H1 (cell line): ENCODE measurements around the gene TWNK. TPM values are rescaled to one million over a fixed set of nuclear protein-coding genes. Genes with fewer than 3 reads are reported as not detected.

Source experiments
- CTCF ChIA-PET: fragments of 300-600 bp; sonication (Branson Sonifier 250); formaldehyde crosslinking; loops from one replicate; lab custom pipeline; 2021; ENCODE audit not compliant: partially characterized antibody; lab: Charles Lee
- POLR2A ChIA-PET: fragments of 300-600 bp; sonication (Branson Sonifier 250); formaldehyde crosslinking; loops from one replicate; lab custom pipeline; 2021; ENCODE audit warnings: inconsistent platforms; ENCODE audit not compliant: partially characterized antibody; lab: Charles Lee
- DNase-seq, 2 experiments: peaks; one replicate each; pipeline versions ENCODE4 v3.0.0 to v3.0.0-alpha.2; 2010 to 2022; ENCODE audit warnings: low spot score in 2 of 2, low read depth in 1 of 2, mixed read lengths in 1 of 2
- FAIRE-seq: peaks from 2 replicates; lab custom pipeline; 2011; peaks lifted over from hg19 to GRCh38; lab: Jason Lieb, UNC
- H2AFZ ChIP-seq: 2 replicates; pipeline ENCODE4 v1.8.1; 2012; ENCODE audit warnings: low read length, inconsistent platforms
- H2AK5ac ChIP-seq: 2 replicates; pipeline ENCODE4 v1.6.1; 2013; ENCODE audit warnings: low read depth, low read length
- H2BK120ac ChIP-seq: replicated peaks from 2 replicates; pipeline ENCODE3; 2013; ENCODE audit warnings: low read depth, low read length, inconsistent platforms
- H2BK12ac ChIP-seq: 2 replicates; pipeline ENCODE4 v1.6.1; 2013; ENCODE audit warnings: low read depth, low read length
- H2BK15ac ChIP-seq: 2 replicates; pipeline ENCODE4 v1.6.1; 2013; ENCODE audit warnings: low read length
- H2BK20ac ChIP-seq: 2 replicates; pipeline ENCODE4 v1.6.1; 2013; ENCODE audit warnings: low read length
- H2BK5ac ChIP-seq: 2 replicates; pipeline ENCODE4 v1.6.1; 2013; ENCODE audit warnings: low read depth, low read length
- H3K14ac ChIP-seq: 2 replicates; pipeline ENCODE4 v1.6.1; 2013; ENCODE audit warnings: inconsistent platforms; ENCODE audit not compliant: insufficient read length
- H3K18ac ChIP-seq: 2 replicates; pipeline ENCODE4 v1.6.1; 2013; ENCODE audit warnings: low read length; ENCODE audit errors: extremely low read depth
- H3K23ac ChIP-seq: 2 replicates; pipeline ENCODE4 v1.6.1; 2013; ENCODE audit warnings: inconsistent platforms; ENCODE audit not compliant: insufficient read length
- H3K23me2 ChIP-seq: 2 replicates; pipeline ENCODE4 v1.6.1; 2013; ENCODE audit warnings: low read depth, low read length
- H3K27ac ChIP-seq: 2 replicates; pipeline ENCODE4 v1.6.1; 2011; ENCODE audit warnings: low read depth, low read length, inconsistent platforms
- H3K27me3 ChIP-seq, 4 experiments: replicated peaks in 1 of 4; 1 replicate in 1 of 4; 2 replicates in 3 of 4; pipeline versions ENCODE4 v1.6.1 to v1.8.1; 2011 to 2013; ENCODE audit warnings: low read length in 3 of 4, mild to moderate bottlenecking in 3 of 4, inconsistent platforms in 2 of 4, mixed read lengths in 2 of 4, moderate library complexity in 1 of 4; ENCODE audit not compliant: control insufficient read depth in 3 of 4, insufficient read depth in 3 of 4; ENCODE audit errors: extremely low read depth in 1 of 4
- H3K36me3 ChIP-seq, 4 experiments: 2 replicates each; pipeline versions ENCODE4 v1.6.1 to v1.8.1; 2011 to 2013; ENCODE audit warnings: mild to moderate bottlenecking in 4 of 4, low read length in 3 of 4, moderate library complexity in 2 of 4, control low read depth in 1 of 4, inconsistent platforms in 1 of 4; ENCODE audit not compliant: insufficient read depth in 4 of 4, control insufficient read depth in 2 of 4
- H3K4ac ChIP-seq: replicated peaks from 2 replicates; pipeline ENCODE3; 2013; ENCODE audit warnings: low read length, low read depth, mixed read lengths, inconsistent platforms; ENCODE audit not compliant: insufficient read length
- H3K4me1 ChIP-seq, 4 experiments: replicated peaks in 1 of 4; 1 replicate in 1 of 4; 2 replicates in 3 of 4; pipeline versions ENCODE4 v1.6.1 to v1.8.1; 2011 to 2013; ENCODE audit warnings: low read length in 3 of 4, inconsistent platforms in 2 of 4, mixed read lengths in 1 of 4; ENCODE audit not compliant: insufficient read depth in 4 of 4, control insufficient read depth in 3 of 4
- H3K4me2 ChIP-seq, 2 experiments: 2 replicates each; pipeline versions ENCODE4 v1.6.1 to v1.8.1; 2011 to 2013; ENCODE audit warnings: low read depth in 2 of 2, low read length in 2 of 2, control low read depth in 1 of 2, inconsistent platforms in 1 of 2, mild to moderate bottlenecking in 1 of 2; ENCODE audit not compliant: insufficient read depth in 1 of 2
- H3K4me3 ChIP-seq, 4 experiments: fragments of 200-600, 300-600 bp in 1 of 4; sonication (generic), shearing (Covaris generic), sonication (Bioruptor Twin) in 1 of 4; 2 replicates each; pipeline versions ENCODE4 v1.5.1 to v1.8.1; 2011 to 2016; ENCODE audit warnings: low read length in 4 of 4, low read depth in 3 of 4, control low read depth in 2 of 4, inconsistent platforms in 2 of 4, mild to moderate bottlenecking in 2 of 4, mixed read lengths in 1 of 4, moderate library complexity in 1 of 4; ENCODE audit not compliant: insufficient read depth in 2 of 4; ENCODE audit errors: extremely low read depth in 1 of 4
- H3K56ac ChIP-seq: replicated peaks from 2 replicates; pipeline ENCODE3; 2013; ENCODE audit warnings: low read depth, mild to moderate bottlenecking, mixed read lengths, low read length, inconsistent platforms; ENCODE audit not compliant: insufficient read length
- H3K79me1 ChIP-seq: 2 replicates; pipeline ENCODE4 v1.6.1; 2013; ENCODE audit warnings: low read depth, low read length, control low read depth
- H3K79me2 ChIP-seq, 2 experiments: 2 replicates each; pipeline versions ENCODE4 v1.6.1 to v1.8.1; 2012 to 2013; ENCODE audit warnings: low read length in 2 of 2, mild to moderate bottlenecking in 2 of 2, inconsistent platforms in 1 of 2; ENCODE audit not compliant: insufficient read depth in 2 of 2, control insufficient read depth in 1 of 2
- H3K9ac ChIP-seq, 4 experiments: replicated peaks in 1 of 4; 1 replicate in 1 of 4; 2 replicates in 3 of 4; pipeline versions ENCODE4 v1.6.1 to v1.8.1; 2011 to 2013; ENCODE audit warnings: low read depth in 3 of 4, low read length in 3 of 4, control low read depth in 2 of 4, mild to moderate bottlenecking in 2 of 4, moderate library complexity in 2 of 4, inconsistent platforms in 1 of 4; ENCODE audit errors: extremely low read depth in 1 of 4
- H3K9me3 ChIP-seq, 2 experiments: 2 replicates each; pipeline versions ENCODE4 v1.6.1 to v1.8.1; 2012 to 2013; ENCODE audit warnings: mild to moderate bottlenecking in 2 of 2, moderate library complexity in 2 of 2, control low read depth in 1 of 2, inconsistent platforms in 1 of 2, low read depth in 1 of 2, low read length in 1 of 2, mixed read lengths in 1 of 2; ENCODE audit not compliant: insufficient read depth in 2 of 2
- H4K20me1 ChIP-seq, 2 experiments: replicated peaks in 1 of 2; 2 replicates each; pipeline versions ENCODE3 to v1.8.1; 2011 to 2013; ENCODE audit warnings: inconsistent platforms in 2 of 2, low read length in 2 of 2, mild to moderate bottlenecking in 1 of 2; ENCODE audit not compliant: insufficient read depth in 2 of 2, control insufficient read depth in 1 of 2
- H4K5ac ChIP-seq: 2 replicates; pipeline ENCODE4 v1.6.1; 2013; ENCODE audit warnings: low read length, low read depth, mixed read lengths, inconsistent platforms; ENCODE audit not compliant: insufficient read length
- H4K8ac ChIP-seq: 2 replicates; pipeline ENCODE4 v1.8.0; 2013; ENCODE audit warnings: mild to moderate bottlenecking, moderate library complexity, low read length, inconsistent platforms; ENCODE audit not compliant: insufficient read depth; ENCODE audit errors: extremely low read depth
- H4K91ac ChIP-seq: replicated peaks from 2 replicates; pipeline ENCODE3; 2013; ENCODE audit warnings: low read length, mixed read lengths, inconsistent platforms; ENCODE audit not compliant: insufficient read length
- BCL11A ChIP-seq, 2 experiments: IDR thresholded peaks; one replicate each; pipeline ENCODE4 v1.6.1; 2011; ENCODE audit warnings: low read depth in 2 of 2, low read length in 2 of 2, mild to moderate bottlenecking in 2 of 2
- CBX8 ChIP-seq: fragments of 300-800, 300-1000 bp; sonication (generic); IDR thresholded peaks from 2 replicates; pipeline ENCODE4 v1.7.1; 2016; ENCODE audit warnings: low read depth, low read length, borderline replicate concordance
- CHD1 ChIP-seq: IDR thresholded peaks from 2 replicates; pipeline ENCODE4 v1.6.1; 2012; ENCODE audit warnings: low read depth, low read length, improper control_type of control experiment
- CREB1 ChIP-seq: IDR thresholded peaks from 2 replicates; pipeline ENCODE4 v1.6.1; 2012; ENCODE audit warnings: inconsistent platforms
- CTBP2 ChIP-seq: IDR thresholded peaks from 2 replicates; pipeline ENCODE4 v1.7.0; 2011; ENCODE audit warnings: borderline replicate concordance, mild to moderate bottlenecking, moderate library complexity, mixed read lengths, low read length; ENCODE audit not compliant: insufficient read depth, insufficient read length
- EP300 ChIP-seq, 2 experiments: IDR thresholded peaks; 1 replicate in 1 of 2; 2 replicates in 1 of 2; pipeline ENCODE4 v1.6.1; 2011 to 2012; ENCODE audit warnings: low read depth in 2 of 2, low read length in 2 of 2, mild to moderate bottlenecking in 2 of 2, borderline replicate concordance in 1 of 2, inconsistent platforms in 1 of 2, moderate library complexity in 1 of 2
- GTF2F1 ChIP-seq: IDR thresholded peaks from 2 replicates; pipeline ENCODE4 v1.6.1; 2012; ENCODE audit warnings: low read depth, low read length, improper control_type of control experiment, borderline replicate concordance
- JUND ChIP-seq: IDR thresholded peaks from 2 replicates; pipeline ENCODE4 v1.6.1; 2011; ENCODE audit warnings: mild to moderate bottlenecking, improper control_type of control experiment, low read length
- KDM4A ChIP-seq: IDR thresholded peaks from one replicate; pipeline ENCODE4 v1.7.1; 2012; ENCODE audit warnings: low read depth, mild to moderate bottlenecking, moderate library complexity, low read length, inconsistent platforms; ENCODE audit not compliant: severe bottlenecking
- MAX ChIP-seq: IDR thresholded peaks from 2 replicates; pipeline ENCODE4 v1.6.1; 2012; ENCODE audit warnings: inconsistent platforms
- POLR2AphosphoS5 ChIP-seq: IDR thresholded peaks from 2 replicates; pipeline ENCODE4 v1.6.1; 2011; ENCODE audit warnings: low read depth, low read length
- RBBP5 ChIP-seq: IDR thresholded peaks from 2 replicates; pipeline ENCODE4 v1.7.1; 2012; ENCODE audit warnings: low read depth, mild to moderate bottlenecking, inconsistent platforms, low read length, moderate library complexity, borderline replicate concordance
- SIRT6 ChIP-seq: IDR thresholded peaks from one replicate; pipeline ENCODE4 v1.7.1; 2012; ENCODE audit warnings: low read length, inconsistent platforms
- TAF7 ChIP-seq: optimal IDR thresholded peaks from 2 replicates; pipeline ENCODE3; 2011; ENCODE audit warnings: low read depth, mild to moderate bottlenecking, inconsistent platforms, low read length, moderate library complexity, borderline replicate concordance
- WGBS, 2 experiments: shearing (Covaris generic) in 1 of 2; methylation state at CpG; one replicate each; pipeline versions ENCODE4 v1.1.6 to v1.1.7; 2013 to 2015; ENCODE audit warnings: low lambda C conversion rate in 2 of 2, mixed read lengths in 2 of 2, inconsistent platforms in 1 of 2, low coverage in 1 of 2, missing lambda C conversion rate in 1 of 2; ENCODE audit not compliant: insufficient replicate concordance in 2 of 2, insufficient coverage in 1 of 2, insufficient read length in 1 of 2; ENCODE audit errors: extremely low coverage in 1 of 2, missing lambda C conversion rate in 1 of 2; 5-methylcytosine and 5-hydroxymethylcytosine counted together
- polyA plus RNA-seq, 7 experiments: library from polyadenylated mRNA; depleted of rRNA in 3 of 7; stranded (reverse) in 5 of 7; unstranded in 2 of 7; fragments of >200 nt in 5 of 7; fragments of 200-250 nt in 2 of 7; gene quantifications; 1 replicate in 5 of 7; 2 replicates in 1 of 7; 4 replicates in 1 of 7; pipeline versions ENCODE4 v1.2.1 to v1.2.3, GENCODE V29; 2011 to 2013; ENCODE audit warnings: missing spikeins in 2 of 7, mixed read lengths in 2 of 7
- total RNA-seq: library from RNA; stranded (reverse); fragmentation: NEBNext Ultra II Directional; extraction: Animal tissue kit (Norgen Biotek cat#: 25700); gene quantifications from 2 replicates; pipeline ENCODE4 v1.2.1, GENCODE V29; 2021

Gene TWNK
- total and polyA plus RNA-seq, 2 of the 8 experiments (the other 6 are each of a cell fraction or from before 2014, with no cell fraction given), result 15.4 to 32.5 TPM

GRCh38 chr10:101035314-101035713 is 48.0 kb downstream of the TWNK start:
- no peak overlapping the region for H2BK15ac ChIP-seq
- H2BK120ac ChIP-seq, result no peak overlapping the region
- H4K8ac ChIP-seq, result no peak overlapping the region
- H3K27ac ChIP-seq, result no peak overlapping the region
- H4K5ac ChIP-seq, result no peak overlapping the region
- H2BK5ac ChIP-seq, result no peak overlapping the region
- no peak overlapping the region for H3K56ac ChIP-seq
- WGBS, 2 experiments, result 89% methylated on average over 7 of the region's 7 CpGs; no CpG with 5 or more reads in 1 of the 2 experiments
- H3K9me3 ChIP-seq, result no peaks in the 10 kb centered on the region
- no peak overlapping the region for H4K91ac ChIP-seq
- H3K23ac ChIP-seq, result no peak overlapping the region
- peaks cover 1 to 40% (median 33%) of the 10 kb centered on the region in 4 experiments for H3K27me3 ChIP-seq
- no peaks in the 10 kb centered on the region for H3K79me2 ChIP-seq
- peaks cover 0 to 15% (median 11%) of the 10 kb centered on the region in 4 experiments; a peak in 6 of 7 replicates for H3K4me1 ChIP-seq
- no peak overlapping the region for H3K9ac ChIP-seq
- H3K4me3 ChIP-seq, result no peak overlapping the region
- H2AK5ac ChIP-seq, result no peak overlapping the region
- no peak overlapping the region for H3K18ac ChIP-seq
- H3K79me1 ChIP-seq, result no peaks in the 10 kb centered on the region
- DNase-seq, result no peak
- ChIA-PET POLR2A (interaction anchor here (0.6 kb wide), 1 partner anchor 144 kb away, joined by 3 read pairs; no protein-coding TSS in a partner anchor), CTCF (interaction anchor here (1.4 to 51.8 kb wide), 4 partner anchors 18 to 107 kb away, joined by 3 to 2176 read pairs (median 76); partner anchors contain the start of gene KAZALD1)
- no peak overlapping the region for H2BK12ac ChIP-seq
- no peaks in the 10 kb centered on the region for H3K36me3 ChIP-seq
- no peak overlapping the region for H2AFZ ChIP-seq
- H3K4me2 ChIP-seq, result no peak overlapping the region
- peaks cover 0 to 3% of the 10 kb centered on the region in 2 experiments for H4K20me1 ChIP-seq
- no peak overlapping the region for H3K14ac ChIP-seq
- no peak for FAIRE-seq
- no peak overlapping the region for H2BK20ac ChIP-seq
- H3K23me2 ChIP-seq, result peaks cover 16% of the 10 kb centered on the region
- no peak overlapping the region for H3K4ac ChIP-seq
- no peak for TF ChIP-seq JUND
- no peak for TF ChIP-seq EP300 (IDR thresholded peaks at IDR 0.05; ENCODE audit: borderline replicate concordance in 1 of 2, low read depth in 2 of 2, low read length in 2 of 2)
- TF ChIP-seq MAX, result no peak
- TF ChIP-seq GTF2F1, result no peak
- TF ChIP-seq CREB1, result no peak
- TF ChIP-seq BCL11A (IDR thresholded peaks at IDR 0.05; ENCODE audit: low read depth in 2 of 2, low read length in 2 of 2), result no peak
- TF ChIP-seq RBBP5, result no peak
- no peak for TF ChIP-seq CBX8
- TF ChIP-seq CHD1, result no peak
- no peak for TF ChIP-seq POLR2AphosphoS5
- TF ChIP-seq SIRT6, result no peak
- TF ChIP-seq CTBP2, result no peak
- no peak for TF ChIP-seq KDM4A
- no peak for TF ChIP-seq TAF7
